ENCODE measurements around the gene ZCCHC24.
"Not testable (repeated sequence)": the region's sequence is repeated elsewhere in the genome, so short reads cannot be mapped to it uniquely, and the experiment has no call there.

Gene ZCCHC24

DNA sequence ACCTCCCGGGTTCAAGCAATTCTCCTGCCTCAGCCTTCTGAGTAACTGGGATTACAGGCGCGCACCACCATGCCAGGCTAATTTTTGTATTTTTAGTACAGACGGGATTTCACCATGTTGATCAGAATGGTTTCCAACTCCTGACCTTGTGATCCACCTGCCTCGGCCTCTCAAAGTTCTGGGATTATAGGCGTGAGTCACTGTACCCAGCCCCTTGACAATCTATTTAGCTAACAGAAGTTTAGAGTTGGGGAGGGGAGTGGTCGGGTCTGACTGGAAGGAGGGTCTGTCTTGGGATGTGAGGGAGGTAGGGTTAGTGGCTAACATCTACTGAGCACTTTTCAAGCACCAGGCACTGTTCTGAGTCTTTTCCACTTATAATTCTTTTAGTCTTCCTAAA, 27.0 kb upstream of the ZCCHC24 start:
- DNase-seq = no peak

DNA sequence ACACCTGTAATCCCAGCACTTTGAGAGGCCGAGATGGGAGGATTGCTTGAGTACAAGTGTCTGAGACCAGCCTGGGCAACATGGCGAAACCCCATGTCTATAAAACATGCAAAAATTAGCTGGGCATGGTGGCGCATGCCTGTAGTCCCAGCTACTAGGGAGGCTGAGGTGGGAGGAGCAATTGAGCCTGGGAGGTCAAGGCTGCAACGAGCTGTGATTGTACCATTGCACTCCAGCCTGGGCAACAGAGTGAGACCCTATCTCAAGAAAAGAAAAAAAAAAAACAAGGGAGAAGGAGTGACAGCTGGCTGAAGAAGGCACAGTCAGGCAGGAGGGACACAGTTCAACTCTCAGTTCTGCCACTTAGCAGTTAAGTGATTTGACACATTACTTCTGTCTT, 26.4 kb upstream of the ZCCHC24 start:
- no peak for DNase-seq

DNA sequence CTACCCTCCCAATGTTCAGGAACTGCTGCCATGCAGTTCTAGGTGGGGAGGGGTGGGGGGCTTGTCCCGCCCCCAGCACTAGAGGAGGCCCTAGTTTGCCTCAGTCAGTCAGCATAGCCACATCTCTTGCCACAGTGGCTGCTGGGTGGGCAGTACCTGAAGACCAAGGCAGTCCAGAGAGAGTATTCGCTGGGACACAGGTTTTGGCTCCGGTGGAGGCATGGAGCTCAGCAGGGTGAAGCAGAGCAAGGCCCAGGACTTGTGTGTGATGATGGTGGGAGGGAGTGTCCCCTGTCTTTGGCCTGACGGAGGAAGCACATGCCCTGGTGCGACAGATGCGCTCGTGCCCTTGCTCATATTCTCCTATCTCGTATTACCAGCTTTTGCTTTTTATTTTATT, 24.7 kb upstream of the ZCCHC24 start:
- DNase-seq = no peak

DNA sequence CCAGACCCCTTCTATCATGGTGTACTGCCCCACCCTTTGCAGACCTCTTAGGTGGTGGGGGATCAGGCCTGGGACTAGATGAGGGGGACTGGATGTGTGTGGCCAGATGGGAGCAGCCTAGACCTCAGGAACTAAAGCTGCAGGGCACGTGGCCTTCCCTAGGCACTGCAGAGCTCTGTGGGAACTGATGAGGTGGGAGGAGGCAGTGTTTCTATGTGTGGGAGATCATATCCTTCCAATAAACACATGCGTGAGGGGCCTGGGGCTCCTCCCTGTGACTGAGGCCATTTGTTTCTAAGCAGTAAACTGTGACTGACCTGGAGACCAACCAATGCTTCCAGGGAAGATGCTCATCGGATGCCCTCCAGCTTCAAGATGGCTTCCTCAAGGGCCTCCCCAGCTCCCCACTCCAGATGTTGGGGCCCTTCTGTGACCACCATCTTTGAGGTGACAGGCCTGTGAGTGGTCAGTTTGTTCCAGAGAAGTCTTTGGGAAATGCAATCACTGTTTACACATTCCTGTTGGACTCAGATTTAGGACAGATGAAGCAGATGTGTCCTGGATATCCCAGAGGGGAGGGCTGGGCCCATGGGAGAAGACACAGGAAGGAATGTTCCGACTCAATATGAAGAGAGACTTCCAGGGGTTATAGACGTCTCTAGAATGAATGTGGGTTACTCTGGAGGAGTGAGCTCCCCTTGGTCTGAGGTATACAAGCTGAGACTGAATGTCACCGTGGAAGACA, 23.6 kb upstream of the ZCCHC24 start:
- DNase-seq = no peak

DNA sequence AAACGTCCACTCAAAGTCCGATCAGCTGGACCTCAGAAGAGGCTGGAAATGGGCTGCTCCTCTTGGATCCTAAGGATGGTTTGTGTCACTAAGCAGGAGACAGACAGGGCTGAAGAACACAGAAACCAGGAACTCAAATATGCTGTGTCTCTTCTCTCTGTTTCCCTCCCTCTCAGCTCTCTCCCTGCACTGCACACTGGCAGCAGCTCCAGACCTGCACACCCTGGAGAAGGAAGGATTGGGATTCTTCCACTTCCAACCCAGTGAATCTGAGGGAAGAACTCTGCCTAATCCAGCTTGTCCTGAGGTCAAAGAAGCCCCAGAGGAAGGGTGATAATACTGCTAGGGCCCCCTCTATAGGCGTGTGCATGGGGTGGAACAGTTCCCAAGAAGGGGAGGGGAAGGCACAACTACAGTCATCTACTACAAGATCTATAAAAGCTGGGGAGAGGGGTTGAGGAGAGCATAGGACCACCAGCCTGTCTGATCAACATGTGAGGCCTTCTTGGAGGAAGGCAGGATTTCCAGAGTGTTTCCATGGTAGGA, 22.7 kb upstream of the ZCCHC24 start:
- DNase-seq = no peak

DNA sequence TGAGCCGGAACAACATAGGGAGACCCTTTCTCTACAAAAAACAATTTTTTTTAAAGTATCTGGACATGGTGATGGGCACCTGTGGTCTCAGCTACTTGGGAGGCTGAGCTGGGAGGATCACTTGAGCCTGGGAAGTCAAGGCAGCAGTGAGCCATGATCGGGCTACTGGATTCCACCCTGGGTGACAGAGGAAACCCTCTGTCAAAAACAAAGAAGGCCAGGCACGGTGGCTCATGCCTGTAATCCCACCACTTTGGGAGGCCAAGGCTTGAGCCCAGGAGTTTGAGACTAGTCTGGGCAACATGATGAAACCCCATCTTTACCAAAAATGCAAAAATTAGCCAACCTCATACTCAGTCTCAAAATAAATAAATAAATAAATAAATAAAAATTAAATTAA, 19.9 kb upstream of the ZCCHC24 start:
- DNase-seq = no peak

DNA sequence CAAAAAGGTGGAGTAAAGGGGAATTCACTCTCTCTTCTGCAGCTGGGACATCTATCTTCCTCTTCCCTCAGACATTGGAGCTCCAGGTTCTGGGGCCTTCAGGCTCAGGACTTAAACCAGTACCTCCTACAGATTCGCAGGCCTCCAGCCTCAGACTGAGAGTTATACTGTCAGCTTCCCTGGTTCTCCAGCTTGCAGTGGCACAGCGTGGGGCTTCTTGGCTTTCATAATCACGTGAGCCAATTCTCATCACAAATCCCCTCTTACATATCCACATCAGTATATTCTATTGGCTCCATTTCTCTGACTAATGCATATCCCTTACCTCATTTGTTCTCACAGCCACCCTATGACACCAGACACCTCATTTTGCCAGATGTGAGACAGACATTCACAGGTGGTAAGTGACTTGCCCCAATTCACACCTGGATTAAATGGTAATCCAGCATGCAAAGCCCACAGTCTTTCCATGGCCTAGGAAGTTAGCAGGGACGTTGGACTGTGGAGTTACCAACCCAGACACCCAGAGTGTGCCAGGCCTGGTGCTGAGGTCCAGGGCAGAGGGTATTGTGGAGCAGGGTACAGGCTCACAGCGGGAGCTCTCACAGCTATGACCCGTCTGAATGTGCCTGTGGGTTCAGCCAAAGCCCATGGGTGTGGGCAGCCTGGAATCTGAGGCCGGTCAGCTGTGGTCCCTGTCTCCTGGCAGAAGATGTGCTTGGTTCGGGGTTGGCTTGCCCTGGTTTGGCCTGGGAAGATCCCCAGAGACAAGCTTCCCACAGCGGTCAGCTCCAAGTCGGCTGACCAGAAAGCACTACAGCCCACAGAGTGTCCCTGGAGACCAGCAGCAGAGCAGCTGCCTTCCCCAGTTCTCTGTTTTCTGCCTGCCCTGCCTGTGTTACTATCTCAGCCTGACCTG, 18.4 kb upstream of the ZCCHC24 start:
- DNase-seq = no peak

DNA sequence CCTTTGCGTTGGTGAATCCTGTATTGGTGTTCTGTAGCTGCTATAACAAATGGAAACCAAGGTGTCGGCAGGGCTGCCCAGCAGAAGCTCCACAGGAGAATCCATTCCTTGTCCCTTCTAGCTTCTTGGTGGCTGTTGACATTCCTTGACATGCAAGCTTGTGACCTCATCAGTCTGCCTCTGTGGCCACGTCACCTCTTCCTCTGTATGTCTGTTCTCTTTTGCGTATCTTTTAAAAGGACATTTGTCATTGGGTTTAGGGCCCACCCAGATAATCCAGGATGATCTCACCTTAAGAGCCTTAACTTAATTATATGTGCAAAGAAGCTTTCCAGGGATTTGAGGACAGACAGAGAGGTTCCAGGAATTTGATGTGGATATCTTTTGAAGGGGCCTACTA, 15.3 kb upstream of the ZCCHC24 start:
- peak; percentile 94 for DNase-seq

DNA sequence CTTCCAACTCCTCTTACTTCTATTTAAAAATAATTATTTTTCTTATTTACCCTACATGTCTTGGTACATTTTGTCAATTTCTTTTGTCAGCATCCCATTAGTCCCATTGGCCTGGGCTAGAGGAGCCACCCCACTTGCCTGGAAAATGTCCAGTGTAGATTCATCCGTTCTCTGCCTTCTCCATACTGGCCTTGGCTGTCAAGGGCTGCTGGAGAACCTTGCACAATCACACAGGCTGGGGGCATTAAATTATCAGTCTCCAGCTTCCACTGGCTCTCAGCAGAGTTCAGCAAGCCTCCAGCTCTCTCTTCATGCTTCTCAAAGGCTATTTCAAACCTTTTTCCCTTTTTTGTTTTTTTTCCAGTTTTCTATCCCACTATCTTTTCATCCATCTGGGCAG, 13.8 kb upstream of the ZCCHC24 start:
- no peak for DNase-seq

DNA sequence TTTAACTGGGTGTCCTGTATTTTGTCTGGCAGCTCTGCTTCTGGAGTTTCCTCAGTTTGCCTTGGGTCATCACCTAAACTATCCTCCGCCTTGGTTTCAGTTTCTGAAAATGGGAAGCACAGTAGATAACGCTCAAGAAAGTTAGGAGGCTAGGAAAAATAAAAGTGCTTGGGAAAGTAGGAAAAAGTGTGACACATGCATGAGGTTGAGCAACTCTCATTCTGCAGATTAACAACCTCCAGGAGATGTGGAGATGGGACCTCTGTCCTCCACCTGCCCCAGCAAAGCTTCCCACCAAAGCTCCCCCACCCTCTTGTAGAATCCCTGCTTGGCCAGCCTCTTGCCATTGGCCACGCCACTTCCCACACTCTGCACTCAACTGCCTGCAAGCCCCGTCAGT, 13.1 kb upstream of the ZCCHC24 start:
- DNase-seq = no peak

DNA sequence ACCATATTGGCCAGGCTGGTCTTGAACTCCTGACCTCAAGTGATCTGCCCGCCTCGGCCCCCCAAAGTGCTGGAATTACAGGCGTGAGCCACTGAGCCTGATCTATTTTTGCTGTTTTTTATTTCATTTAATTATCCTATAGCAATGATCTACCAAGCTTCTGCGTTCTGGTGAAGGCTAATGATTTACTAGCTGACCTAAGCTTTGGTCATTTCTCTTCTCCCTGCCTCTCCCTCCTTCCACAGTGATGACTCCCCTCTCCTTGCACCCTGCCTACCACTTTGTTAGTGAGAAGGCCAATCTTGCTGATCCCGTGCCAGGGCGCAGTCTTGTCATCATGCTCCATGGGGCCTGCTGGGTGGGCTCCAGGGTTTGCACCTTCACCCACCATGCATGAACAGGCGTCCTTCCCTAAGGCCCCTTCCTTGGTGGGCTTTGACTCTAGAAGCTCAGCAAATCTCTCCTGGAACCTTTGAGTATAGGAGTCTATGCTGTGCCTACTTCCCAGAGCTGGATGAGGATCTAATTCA, 11.9 kb upstream of the ZCCHC24 start:
- no peak for DNase-seq

DNA sequence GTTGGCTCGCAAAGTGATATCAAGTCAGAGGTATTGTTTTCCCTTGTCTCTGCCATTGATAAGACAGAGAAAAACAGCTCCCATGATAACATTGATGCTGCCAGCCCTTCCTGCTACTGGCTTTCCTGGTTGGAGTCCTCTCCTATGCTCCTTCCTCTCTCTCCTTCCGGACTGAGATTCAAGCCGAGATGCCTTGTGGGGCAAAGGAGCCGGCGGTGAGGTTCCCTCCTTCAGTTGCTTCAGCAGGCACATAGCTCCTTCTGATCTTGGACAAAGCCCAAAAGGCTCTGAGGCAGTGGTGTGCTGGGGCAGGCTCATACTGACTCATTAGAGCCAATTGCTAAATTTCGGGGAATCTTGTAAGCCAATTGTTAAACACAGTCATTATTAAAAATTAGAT, 8.8 kb upstream of the ZCCHC24 start:
- no peak for DNase-seq

DNA sequence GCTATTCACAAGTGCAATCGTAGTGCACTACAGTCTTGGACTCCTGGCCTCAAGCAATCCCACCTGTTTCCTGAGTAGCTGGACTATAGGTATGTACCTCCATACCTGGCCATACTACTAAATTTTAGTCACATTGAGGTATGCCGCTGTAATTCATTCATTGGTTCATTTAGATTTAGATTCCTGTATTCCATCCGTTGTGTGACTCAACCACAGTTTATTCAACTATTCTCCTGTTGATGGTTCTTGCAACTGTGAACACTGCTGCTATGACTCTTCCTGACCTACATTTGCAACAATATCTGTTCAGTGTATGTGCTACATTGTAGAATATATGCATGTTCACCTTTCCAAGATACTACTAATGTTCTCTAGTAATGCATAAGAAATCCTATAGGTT, 8.0 kb upstream of the ZCCHC24 start:
- no peak for DNase-seq

DNA sequence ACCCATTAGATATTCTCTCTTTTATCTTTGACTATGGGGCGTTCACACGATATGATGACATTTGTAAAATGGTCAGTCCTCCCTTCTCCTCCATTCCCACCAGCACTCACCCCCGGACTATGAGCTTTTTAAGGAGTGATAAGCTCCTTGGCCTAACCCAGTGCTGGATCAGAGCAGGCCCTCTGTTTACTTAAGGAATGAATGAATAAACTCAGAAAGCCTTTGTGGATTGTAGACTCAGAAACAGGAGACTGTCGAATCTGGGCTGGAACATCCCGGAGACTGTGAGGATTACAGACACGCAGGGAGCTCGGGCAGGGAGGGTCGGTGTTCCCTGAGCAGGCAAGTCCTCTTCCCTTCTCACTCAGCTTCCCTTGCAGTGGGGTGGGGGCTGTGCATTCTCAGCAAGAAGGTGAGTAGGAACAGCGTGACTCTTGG, 6.8 kb upstream of the ZCCHC24 start:
- DNase-seq = peak; percentile 32

DNA sequence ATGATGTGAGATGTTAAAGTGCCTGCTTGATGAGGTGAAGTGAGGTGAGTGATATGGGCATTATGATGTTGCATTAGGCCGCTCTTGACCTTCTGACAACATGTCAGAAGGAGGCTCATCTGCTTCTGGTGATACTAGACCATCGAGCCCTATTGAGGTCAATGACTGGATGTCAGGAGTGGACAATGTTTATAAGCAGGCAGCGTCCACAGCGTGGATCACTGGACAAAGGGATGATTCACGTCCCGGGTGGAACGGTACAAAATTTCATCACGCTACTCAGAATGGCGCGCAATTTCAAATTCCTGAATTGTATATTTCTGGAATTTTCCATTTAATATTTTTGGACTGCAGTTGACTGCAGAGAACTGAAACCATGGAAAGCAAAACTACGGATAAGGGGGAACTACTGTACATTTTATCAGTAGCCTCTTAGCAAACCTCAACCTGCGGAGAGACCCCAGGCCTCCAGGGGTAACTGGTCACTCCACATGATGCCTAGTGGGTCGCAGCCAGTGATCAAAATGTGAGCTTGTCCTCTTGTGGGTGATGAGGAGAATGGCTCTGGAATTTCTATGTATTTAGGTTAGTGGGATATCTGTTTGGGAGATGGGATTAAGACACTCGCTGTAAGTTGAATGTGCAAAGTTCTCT, 5.7 kb upstream of the ZCCHC24 start:
- no peak for DNase-seq

DNA sequence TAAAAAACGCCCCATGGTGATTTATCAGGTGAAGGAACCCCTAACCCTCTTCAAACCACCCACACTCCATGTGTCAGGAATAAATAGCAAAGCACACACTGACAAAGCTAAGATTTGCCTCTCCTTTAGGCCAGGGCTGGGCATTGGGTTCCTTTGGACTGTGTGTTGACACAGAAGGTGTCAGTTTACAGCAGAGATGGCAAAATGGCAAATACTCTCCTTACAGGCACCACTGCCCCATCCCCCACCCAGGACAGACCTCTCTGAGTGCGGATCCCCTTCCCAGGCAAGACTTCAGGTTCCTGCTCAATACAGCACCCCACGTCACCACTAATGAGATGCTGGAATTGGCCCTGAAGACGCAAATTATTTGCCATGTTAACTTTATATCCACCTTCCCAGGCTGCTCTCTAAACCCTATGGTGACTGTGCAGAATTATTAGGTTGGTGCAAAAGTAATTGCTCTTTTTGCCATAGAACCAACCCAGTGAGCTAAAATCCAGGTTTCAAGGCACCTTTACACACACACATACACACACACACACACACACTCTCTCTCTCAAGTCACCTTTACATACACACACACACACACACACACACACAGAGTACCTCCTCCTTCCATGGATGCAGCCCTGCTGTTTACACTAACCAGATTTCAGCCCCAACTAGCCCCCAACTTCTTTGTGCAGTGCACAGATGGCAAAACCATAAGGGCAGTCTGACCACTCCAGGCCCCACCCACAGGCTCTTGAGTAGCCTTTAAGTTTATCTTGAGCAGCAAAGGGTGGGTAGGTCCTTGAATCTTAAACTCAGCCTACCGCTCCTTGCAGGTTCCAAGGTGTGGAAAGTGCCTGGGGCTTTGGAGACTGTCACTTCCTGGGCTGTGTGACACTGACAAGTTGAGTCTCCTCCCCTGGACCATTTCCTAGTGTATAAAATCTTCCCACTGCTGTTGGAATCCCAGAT, 4.0 kb upstream of the ZCCHC24 start:
- DNase-seq = peak; percentile 94

DNA sequence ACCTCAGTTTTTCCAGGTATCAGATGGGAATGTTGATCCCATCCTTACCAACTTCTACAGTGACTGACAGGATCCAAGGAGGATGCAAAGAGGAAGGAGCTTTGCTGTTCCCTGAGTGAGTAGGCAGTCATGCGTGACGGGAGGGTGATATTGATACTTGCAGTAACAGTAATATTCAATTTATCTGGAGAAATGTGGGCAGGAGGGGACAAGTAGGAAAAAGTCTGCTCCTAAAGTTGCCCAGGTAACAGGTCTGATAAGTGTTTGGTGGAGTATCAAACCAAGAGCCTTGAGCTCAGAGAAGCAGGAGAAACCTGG, 3.3 kb upstream of the ZCCHC24 start:
- DNase-seq = no peak

DNA sequence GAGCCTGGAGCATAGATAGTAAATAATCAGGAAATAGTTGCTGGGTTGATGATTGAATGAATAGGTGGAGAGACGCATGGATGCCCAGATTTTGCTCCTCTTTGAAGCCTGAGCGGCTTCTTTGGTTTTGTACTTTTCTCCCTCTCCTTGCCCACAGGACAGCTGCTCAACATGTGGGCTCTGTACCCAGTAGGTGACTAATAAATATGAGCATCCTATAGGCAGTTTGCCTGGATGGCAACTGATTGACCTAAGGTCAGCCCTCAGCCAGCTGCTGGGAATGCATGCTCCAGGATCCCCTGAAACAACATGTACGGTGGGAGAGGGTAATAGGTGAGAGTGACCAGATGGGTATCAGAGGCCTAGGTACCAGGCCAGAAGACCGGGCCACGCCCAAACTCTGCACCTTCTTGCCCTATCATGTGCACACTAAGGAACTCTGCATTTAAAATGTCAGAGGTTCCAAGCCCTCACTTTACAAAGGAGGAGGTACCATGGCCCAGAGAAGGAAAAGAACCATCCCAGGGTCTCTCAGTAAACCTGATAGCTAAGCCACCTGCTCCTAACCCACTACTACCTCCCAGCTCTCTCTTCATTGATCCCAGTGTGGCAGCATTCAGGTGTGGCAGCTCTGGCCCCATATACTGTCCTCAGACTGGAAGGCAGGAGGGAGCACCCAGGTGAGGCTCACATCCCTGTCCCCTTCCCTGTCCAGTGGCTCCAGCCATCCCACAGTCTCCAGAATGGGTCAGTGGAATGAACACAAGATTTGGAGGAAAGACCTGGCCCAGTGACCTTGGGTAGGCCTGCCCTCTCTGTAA, 2.7 kb upstream of the ZCCHC24 start:
- no peak for DNase-seq

DNA sequence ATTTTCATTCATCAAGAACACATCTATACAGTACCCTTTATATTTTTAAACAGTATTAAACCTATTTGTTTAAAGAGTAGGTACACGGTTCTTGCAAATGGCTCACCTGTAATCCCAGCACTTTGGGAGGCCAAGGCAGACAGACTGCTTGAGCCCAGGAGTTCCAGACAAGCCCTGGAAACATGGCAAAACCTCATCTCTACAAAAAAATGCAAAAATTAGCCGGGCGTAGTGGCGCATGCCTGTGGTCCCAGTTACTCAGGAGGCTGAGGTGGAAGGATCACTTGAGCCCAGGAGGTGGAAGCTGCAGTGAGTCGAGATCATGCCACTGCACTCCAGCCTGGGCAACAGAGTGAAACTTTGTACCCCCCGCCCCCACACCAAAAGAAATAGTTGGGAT, 1.8 kb upstream of the ZCCHC24 start:
- not testable (repeated sequence) for DNase-seq

DNA sequence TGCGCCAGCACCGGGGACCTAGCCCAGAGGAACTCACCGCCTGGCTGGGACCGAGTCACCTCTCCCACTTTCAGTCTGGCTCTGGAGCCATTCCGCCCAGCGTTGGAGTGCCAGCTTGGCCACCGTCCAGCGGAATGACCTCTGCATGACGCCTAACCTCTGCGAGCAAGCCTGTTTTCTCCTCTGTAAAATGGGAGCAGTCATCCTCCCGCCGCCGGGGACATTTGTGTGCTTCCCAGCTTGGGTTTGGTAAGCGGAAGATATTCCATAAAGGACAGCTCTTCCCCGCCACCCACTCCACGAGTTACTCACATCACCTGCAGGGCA, 1.3 kb upstream of the ZCCHC24 start:
- no peak for DNase-seq
